Nucleus accumbens (tissue), 56 donors: Measurements from ENCODE around the gene PLXNB2.
"Not testable (repeated sequence)": the region's sequence is repeated elsewhere in the genome, so short reads cannot be mapped to it uniquely, and the experiment has no call there.

Source experiments
- DNase-seq, 56 donors: peaks; one replicate each; lab custom pipeline; 2025; lab: John Stamatoyannopoulos, UW

The PLXNB2 gene

GRCh38 chr22:50306753-50307749, at the start of gene PLXNB2:
Gene PLXNB2, minus strand, starts transcription at chr22:50307646. Its CDS starts 17,062 bp downstream, at chr22:50290584.
- DNase-seq = peak in 50 of 56 donors; percentile 16 to 87 (median 62)

- DNase-seq = no peak
These were observed 49.8 kb upstream of the PLXNB2 start for GRCh38 chr22:50357222-50357621.

GRCh38 chr22:50356186-50356585, 48.7 kb upstream of the PLXNB2 start:
- no peak for DNase-seq

- DNase-seq = no peak
These were observed 40.6 kb upstream of the PLXNB2 start for GRCh38 chr22:50348058-50348457.

GRCh38 chr22:50347157-50347556, 39.7 kb upstream of the PLXNB2 start:
- DNase-seq = no peak

GRCh38 chr22:50346470-50346869, 39.0 kb upstream of the PLXNB2 start:
- no peak for DNase-seq

- DNase-seq = no peak
These were observed 36.1 kb upstream of the PLXNB2 start for GRCh38 chr22:50343541-50343935.

- peak in 52 of 56 donors; percentile 22 to 90 (median 68) for DNase-seq
These were observed 35.5 kb upstream of the PLXNB2 start, which contains the start of gene PPP6R2 for GRCh38 chr22:50342651-50343540. Gene PPP6R2, plus strand, starts transcription at chr22:50343327. Its CDS starts 50,582 bp downstream, at chr22:50393909.

GRCh38 chr22:50341977-50342650, 34.7 kb upstream of the PLXNB2 start:
- peak in 53 of 56 donors; percentile 27 to 92 (median 71) for DNase-seq

GRCh38 chr22:50339945-50340879, 32.8 kb upstream of the PLXNB2 start:
- no peak for DNase-seq

- no peak for DNase-seq
These were observed 31.5 kb upstream of the PLXNB2 start for GRCh38 chr22:50338860-50339462.

GRCh38 chr22:50338042-50338573, 30.7 kb upstream of the PLXNB2 start:
- DNase-seq = no peak

- no peak for DNase-seq
These were observed 30.0 kb upstream of the PLXNB2 start for GRCh38 chr22:50337262-50338041.

- DNase-seq = not testable (repeated sequence)
These were observed 27.0 kb upstream of the PLXNB2 start for GRCh38 chr22:50334433-50334832.

GRCh38 chr22:50329236-50329635, 21.8 kb upstream of the PLXNB2 start:
- no peak for DNase-seq

- DNase-seq = no peak
These were observed 20.2 kb upstream of the PLXNB2 start for GRCh38 chr22:50327711-50328019.

GRCh38 chr22:50326956-50327710, 19.7 kb upstream of the PLXNB2 start, which contains the start of gene DENND6B:
Gene DENND6B, minus strand, starts transcription at chr22:50327012. Its CDS starts 24 bp downstream, at chr22:50326988.
- peak in 47 of 56 donors; percentile 29 to 88 (median 68) for DNase-seq
